Measurements from ENCODE around the gene SOX21.

DNA sequence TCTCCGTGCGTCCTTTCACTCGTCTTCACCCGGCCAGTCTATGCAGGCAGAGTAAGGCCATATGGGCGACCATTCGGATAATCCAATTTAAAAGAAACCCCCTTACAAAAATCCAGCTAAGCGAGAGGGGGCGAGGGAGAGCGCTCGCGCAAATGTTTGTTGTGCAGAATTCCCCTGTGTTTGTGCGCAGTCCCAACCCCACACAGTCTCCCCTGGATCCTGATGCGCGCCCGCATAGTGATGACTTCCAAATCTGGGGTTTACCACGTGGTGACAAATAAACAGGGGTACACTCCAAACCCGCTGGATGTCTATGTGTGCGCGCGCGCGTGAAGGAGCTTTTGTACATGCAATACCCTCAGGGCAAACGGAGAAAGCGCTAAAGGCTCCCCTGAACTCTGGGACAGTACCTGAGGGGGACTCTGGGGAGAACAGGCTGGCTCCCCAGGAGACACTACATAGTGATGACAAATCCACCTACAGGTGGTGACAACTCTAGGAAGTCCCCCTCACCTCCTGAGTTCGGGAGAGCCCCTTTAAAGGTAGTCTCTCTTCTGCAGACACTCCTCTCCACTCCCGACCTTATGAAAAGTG is 8.5 kb downstream of the SOX21 start:
- TF ChIP-seq CTCF (IDR thresholded peaks at IDR 0.05): no peak
- TF ChIP-seq POLR2A (IDR thresholded peaks at IDR 0.05): no peak
